Measurements from ENCODE around the gene MMGT1.

- TF ChIP-seq CEBPB (IDR thresholded peaks at IDR 0.05), result no peak
- no peak for TF ChIP-seq MAX (IDR thresholded peaks at IDR 0.05)
- TF ChIP-seq TAF1 (IDR thresholded peaks at IDR 0.05; ENCODE audit: low read depth), result no peak
- TF ChIP-seq EGR1 (IDR thresholded peaks at IDR 0.05), result no peak
- TF ChIP-seq, protein P1, sequence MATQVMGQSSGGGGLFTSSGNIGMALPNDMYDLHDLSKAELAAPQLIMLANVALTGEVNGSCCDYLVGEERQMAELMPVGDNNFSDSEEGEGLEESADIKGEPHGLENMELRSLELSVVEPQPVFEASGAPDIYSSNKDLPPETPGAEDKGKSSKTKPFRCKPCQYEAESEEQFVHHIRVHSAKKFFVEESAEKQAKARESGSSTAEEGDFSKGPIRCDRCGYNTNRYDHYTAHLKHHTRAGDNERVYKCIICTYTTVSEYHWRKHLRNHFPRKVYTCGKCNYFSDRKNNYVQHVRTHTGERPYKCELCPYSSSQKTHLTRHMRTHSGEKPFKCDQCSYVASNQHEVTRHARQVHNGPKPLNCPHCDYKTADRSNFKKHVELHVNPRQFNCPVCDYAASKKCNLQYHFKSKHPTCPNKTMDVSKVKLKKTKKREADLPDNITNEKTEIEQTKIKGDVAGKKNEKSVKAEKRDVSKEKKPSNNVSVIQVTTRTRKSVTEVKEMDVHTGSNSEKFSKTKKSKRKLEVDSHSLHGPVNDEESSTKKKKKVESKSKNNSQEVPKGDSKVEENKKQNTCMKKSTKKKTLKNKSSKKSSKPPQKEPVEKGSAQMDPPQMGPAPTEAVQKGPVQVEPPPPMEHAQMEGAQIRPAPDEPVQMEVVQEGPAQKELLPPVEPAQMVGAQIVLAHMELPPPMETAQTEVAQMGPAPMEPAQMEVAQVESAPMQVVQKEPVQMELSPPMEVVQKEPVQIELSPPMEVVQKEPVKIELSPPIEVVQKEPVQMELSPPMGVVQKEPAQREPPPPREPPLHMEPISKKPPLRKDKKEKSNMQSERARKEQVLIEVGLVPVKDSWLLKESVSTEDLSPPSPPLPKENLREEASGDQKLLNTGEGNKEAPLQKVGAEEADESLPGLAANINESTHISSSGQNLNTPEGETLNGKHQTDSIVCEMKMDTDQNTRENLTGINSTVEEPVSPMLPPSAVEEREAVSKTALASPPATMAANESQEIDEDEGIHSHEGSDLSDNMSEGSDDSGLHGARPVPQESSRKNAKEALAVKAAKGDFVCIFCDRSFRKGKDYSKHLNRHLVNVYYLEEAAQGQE (IDR thresholded peaks at IDR 0.05; ENCODE audit: low read depth), result no peak
- TF ChIP-seq CREB1 (IDR thresholded peaks at IDR 0.05; ENCODE audit: low read depth), result no peak
- TF ChIP-seq TCF12 (IDR thresholded peaks at IDR 0.05; ENCODE audit: low read depth), result no peak
- TF ChIP-seq NFIC (IDR thresholded peaks at IDR 0.05), result no peak
- TF ChIP-seq YY1 (IDR thresholded peaks at IDR 0.05; ENCODE audit: low read depth), result no peak
- peak; percentile 62 for TF ChIP-seq RAD21 (IDR thresholded peaks at IDR 0.05; ENCODE audit: low read depth)
- no peak for TF ChIP-seq TEAD4 (IDR thresholded peaks at IDR 0.05)
These were observed 41.9 kb downstream of the MMGT1 start for GRCh38 chrX:135931644-135932487.

All from Ishikawa (cell line).